ENCODE measurements around the gene ACBD4.

The ACBD4 gene

DNA sequence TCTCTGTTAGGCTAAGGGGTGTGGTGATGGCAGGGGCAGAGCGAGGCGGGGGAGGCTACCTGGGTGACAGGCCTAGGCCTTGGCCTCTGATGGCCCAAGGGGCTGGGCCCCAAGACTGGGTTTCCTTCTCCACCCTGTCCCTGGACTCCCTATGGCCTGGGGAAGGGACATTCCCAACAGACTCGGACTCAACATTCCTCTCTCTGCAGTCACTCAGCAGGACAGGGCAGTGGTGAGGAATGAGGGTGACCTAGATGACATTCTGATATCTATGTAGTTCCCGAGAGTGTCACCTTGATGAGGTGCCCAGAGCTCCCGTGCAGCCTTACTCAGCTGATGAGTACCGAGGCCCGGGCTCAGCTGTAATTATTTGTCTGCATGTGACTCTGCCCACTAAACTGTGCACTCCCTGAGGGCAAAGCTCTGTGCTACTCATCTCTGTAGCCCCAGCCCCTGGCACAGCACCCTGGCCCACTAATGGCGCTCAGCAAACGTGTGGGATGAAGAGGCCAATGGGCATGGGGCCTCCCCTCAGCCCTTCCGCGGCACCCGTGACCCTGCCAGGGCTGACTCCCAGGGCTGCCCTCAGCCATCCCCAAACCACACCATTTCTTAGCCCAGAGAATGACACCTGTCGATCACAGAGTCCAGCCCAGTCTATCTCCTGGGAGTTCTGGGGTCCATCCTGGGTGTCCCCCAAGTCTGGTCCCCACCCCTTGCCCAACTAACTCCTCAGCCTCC is 5.4 kb upstream of the ACBD4 start:
- no peaks in the 10 kb centered on the region for H4K20me1 ChIP-seq (ENCODE audit: insufficient read depth)
- H3K4me1 ChIP-seq (ENCODE audit: low read depth, poor library complexity, severe bottlenecking): peaks cover 3% of the 10 kb centered on the region
- no peaks in the 10 kb centered on the region for H3K27me3 ChIP-seq (ENCODE audit: insufficient read depth, low read depth)
- H3K36me3 ChIP-seq (ENCODE audit: insufficient read depth): no peaks in the 10 kb centered on the region
- no peak overlapping the region for H3K9ac ChIP-seq
- TF ChIP-seq, protein P1, sequence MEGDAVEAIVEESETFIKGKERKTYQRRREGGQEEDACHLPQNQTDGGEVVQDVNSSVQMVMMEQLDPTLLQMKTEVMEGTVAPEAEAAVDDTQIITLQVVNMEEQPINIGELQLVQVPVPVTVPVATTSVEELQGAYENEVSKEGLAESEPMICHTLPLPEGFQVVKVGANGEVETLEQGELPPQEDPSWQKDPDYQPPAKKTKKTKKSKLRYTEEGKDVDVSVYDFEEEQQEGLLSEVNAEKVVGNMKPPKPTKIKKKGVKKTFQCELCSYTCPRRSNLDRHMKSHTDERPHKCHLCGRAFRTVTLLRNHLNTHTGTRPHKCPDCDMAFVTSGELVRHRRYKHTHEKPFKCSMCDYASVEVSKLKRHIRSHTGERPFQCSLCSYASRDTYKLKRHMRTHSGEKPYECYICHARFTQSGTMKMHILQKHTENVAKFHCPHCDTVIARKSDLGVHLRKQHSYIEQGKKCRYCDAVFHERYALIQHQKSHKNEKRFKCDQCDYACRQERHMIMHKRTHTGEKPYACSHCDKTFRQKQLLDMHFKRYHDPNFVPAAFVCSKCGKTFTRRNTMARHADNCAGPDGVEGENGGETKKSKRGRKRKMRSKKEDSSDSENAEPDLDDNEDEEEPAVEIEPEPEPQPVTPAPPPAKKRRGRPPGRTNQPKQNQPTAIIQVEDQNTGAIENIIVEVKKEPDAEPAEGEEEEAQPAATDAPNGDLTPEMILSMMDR (conservative IDR thresholded peaks at IDR 0.05; ENCODE audit: low read depth, low read length): no peak
- H3K27ac ChIP-seq: no peak overlapping the region
- no peaks in the 10 kb centered on the region for H3K79me2 ChIP-seq (ENCODE audit: insufficient read depth, low read depth)
- no peak overlapping the region for H2AFZ ChIP-seq (ENCODE audit: low read depth)
- H3K4me3 ChIP-seq (IDR thresholded peaks at IDR 0.05; ENCODE audit: insufficient read depth, low read depth, low read length): no peak overlapping the region
- no peak overlapping the region for H3K4me2 ChIP-seq

DNA sequence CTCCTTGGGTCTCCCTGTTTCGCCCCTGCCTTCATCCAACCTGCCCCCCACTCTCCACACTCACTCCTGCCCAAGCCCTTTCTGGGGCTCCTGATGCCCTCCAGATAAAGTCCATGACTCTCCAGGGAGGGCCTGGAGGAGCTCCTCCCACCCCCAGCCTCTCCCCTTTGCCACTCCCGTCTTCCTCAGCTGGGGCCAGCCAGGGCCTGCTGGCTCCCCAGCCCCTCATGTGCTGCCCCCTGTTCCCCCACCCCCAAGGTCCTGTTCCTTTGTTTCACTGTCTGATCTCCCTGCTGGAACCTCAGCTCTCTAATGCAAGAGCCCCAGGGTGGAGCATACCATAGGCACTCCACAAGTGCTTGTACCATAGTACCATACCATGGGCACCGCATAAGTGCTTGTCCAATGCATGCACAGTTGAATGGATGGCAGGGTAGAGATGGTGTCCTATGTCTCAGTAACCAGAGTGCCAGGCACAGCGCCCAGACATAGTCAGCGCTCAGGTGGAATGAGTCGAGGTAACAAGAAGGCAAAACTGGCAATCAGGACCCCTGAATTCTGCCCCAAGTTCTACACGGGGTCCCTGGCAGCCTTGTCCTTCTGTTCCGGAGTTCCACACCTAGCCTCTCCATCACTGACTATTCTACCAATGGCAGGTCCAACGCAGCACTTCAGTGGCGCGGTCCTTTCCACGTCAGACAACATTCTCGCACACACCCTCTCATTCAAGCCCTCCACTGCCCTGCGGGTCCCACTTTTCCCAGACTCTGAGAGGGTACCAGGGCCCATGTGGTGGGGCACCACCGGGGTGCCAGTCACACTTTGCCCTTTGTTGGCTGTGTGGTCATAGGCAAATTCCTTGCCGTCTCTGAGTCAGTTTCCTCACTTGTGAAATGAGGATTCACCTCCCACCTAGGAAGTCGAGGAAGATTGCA is 4.5 kb upstream of the ACBD4 start:
- H3K4me1 ChIP-seq (ENCODE audit: low read depth, poor library complexity, severe bottlenecking): peaks cover 3% of the 10 kb centered on the region
- H3K79me2 ChIP-seq (ENCODE audit: insufficient read depth, low read depth): no peaks in the 10 kb centered on the region
- no peaks in the 10 kb centered on the region for H3K36me3 ChIP-seq (ENCODE audit: insufficient read depth)
- TF ChIP-seq, protein P1 (conservative IDR thresholded peaks at IDR 0.05; ENCODE audit: low read depth, low read length): no peak
- H3K27me3 ChIP-seq (ENCODE audit: insufficient read depth, low read depth): no peaks in the 10 kb centered on the region
- H3K4me2 ChIP-seq: peak overlapping the region; percentile 51; the same call in 1 of the 2 replicates
- no peak overlapping the region for H3K27ac ChIP-seq
- no peak overlapping the region for H3K9ac ChIP-seq
- H3K4me3 ChIP-seq (IDR thresholded peaks at IDR 0.05; ENCODE audit: insufficient read depth, low read depth, low read length): no peak overlapping the region
- no peaks in the 10 kb centered on the region for H4K20me1 ChIP-seq (ENCODE audit: insufficient read depth)
- peak overlapping the region; percentile 87; the same call in 1 of the 2 replicates for H2AFZ ChIP-seq (ENCODE audit: low read depth)

DNA sequence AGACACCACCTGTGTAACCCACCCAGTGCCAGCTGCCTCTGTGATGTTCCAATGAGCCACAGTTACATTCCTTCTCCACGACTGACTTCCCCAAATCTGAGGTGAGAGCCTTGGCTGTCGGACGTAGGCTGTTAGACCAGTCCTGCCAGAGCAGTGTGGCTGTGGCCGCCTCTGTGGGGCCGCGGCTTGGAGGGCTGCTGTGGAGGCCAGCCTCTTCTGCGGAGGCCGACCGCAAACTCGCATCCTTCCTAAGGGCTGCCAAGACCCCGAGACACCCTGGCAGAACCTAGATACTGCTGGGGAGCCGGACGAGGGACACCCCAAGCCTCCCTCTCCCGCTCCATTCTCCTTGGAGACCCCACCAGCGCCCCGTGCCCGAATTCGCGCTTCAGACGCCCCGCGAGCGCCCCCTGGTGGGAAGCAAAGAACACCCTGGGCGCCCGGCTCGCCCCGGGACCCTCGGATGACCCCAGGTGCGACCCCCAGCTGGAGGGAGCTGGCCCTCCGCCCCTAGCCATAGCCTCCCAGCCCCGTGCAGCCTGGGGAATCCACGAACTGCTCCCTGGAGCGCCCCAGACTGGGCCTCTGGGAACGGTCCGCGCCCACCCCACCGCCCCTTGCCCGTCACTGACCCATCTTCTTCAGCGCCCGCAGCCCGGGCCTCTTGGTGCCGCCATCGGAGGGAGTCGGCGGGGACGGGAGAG is 3.7 kb upstream of the ACBD4 start:
- no peaks in the 10 kb centered on the region for H4K20me1 ChIP-seq (ENCODE audit: insufficient read depth)
- no peak overlapping the region for H3K27ac ChIP-seq
- peak overlapping the region; percentile 51 for H3K4me2 ChIP-seq
- H3K36me3 ChIP-seq (ENCODE audit: insufficient read depth): no peaks in the 10 kb centered on the region
- H3K4me1 ChIP-seq (ENCODE audit: low read depth, poor library complexity, severe bottlenecking): peaks cover 11% of the 10 kb centered on the region
- H3K27me3 ChIP-seq (ENCODE audit: insufficient read depth, low read depth): no peaks in the 10 kb centered on the region
- peak overlapping the region; percentile 87 for H2AFZ ChIP-seq (ENCODE audit: low read depth)
- H3K79me2 ChIP-seq (ENCODE audit: insufficient read depth, low read depth): no peaks in the 10 kb centered on the region
- H3K4me3 ChIP-seq (IDR thresholded peaks at IDR 0.05; ENCODE audit: insufficient read depth, low read depth, low read length): no peak overlapping the region
- TF ChIP-seq, protein P1 (conservative IDR thresholded peaks at IDR 0.05; ENCODE audit: low read depth, low read length): peak; percentile 95
- H3K9ac ChIP-seq: peak overlapping the region; percentile 53; the same call in 1 of the 2 replicates

DNA sequence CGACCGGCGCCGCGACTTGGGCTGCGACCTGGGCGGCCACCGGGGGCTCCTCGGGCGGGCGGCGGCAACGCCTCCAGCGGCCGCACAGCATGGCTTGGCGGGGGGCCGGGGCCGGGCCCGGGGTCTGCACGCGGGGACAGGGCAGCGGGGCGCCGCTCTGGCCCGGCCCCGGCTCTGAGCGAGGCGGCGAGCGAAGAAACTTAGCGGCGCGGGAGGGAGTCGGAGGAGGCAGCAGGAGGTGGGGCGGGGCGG is 3.2 kb upstream of the ACBD4 start, which contains the start of gene PLCD3:
TSS of gene PLCD3 (minus strand) at position 196 of the 252 bp plus-strand sequence. CDS start at position 91, 105 bp downstream.
- Histone ChIP-seq H3K4me3 (IDR thresholded peaks at IDR 0.05; ENCODE audit: insufficient read depth, low read depth, low read length) (no peak within 1 kb of the TSS), H3K4me2 (peak within 1 kb of the TSS; percentile 77), H3K9ac (peak within 1 kb of the TSS; percentile 80), H3K27ac (peak within 1 kb of the TSS; percentile 89), H3K27me3 (ENCODE audit: insufficient read depth, low read depth) (no peaks in the 10 kb centered on the region), H3K4me1 (ENCODE audit: low read depth, poor library complexity, severe bottlenecking) (peaks cover 12% of the 10 kb centered on the region), H2AFZ (ENCODE audit: low read depth) (peak within 1 kb of the TSS; percentile 95), H4K20me1 (ENCODE audit: insufficient read depth) (no peaks in the 10 kb centered on the region), H3K36me3 (ENCODE audit: insufficient read depth) (no peaks in the 10 kb centered on the region), H3K79me2 (ENCODE audit: insufficient read depth, low read depth) (no peaks in the 10 kb centered on the region)
- TF ChIP-seq, protein P1 (conservative IDR thresholded peaks at IDR 0.05; ENCODE audit: low read depth, low read length): no peak

Measured in KMS-11 (cell line).